ENCODE measurements around the gene BCL3. TPM values are rescaled to one million over a fixed set of nuclear protein-coding genes. Genes with fewer than 3 reads are reported as not detected.
"Not testable (repeated sequence)": the region's sequence is repeated elsewhere in the genome, so short reads cannot be mapped to it uniquely, and the experiment has no call there.

BCL3 gene
- total RNA-seq = 4.6 TPM

DNA sequence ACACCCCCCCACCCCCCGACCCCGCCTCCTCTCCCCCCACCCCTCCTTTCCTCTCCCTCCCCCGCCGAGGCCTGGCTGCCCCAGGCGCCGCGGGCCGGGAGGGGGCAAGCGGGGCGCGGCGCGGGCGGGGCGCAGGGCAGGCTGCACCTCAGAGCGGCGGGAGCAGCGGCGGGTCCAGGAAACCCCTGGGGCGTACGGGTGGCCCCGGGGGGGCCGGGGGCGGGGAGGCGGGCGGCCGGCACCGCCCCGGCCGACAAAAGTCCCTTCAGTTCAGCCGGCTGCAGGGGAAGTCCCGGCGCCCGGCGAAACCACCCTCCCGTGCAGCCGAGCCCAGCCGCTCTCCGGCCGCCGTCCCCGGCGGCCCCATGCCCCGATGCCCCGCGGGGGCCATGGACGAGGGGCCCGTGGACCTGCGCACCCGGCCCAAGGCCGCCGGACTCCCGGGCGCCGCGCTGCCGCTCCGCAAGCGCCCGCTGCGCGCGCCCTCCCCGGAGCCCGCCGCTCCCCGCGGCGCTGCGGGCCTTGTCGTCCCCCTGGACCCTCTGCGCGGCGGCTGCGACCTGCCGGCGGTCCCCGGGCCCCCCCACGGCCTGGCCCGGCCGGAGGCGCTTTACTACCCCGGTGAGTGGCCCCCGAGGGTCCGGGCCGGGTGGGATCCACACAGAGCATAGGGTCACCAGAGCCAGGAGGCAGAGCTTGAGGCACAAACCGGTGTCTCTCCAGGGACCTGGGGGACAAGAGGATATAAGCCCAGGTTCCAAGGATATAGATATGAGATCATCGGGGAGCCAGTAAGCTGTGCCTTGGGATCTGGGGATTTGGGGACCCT lies at the start of gene BCL3:
BCL3 (plus strand) TSS at position 283 of the 829 bp plus-strand sequence; CDS start at position 366, 83 bp downstream.
- DNase-seq = no peak

GRCh38 chr19:44700547-44700946 lies 48.0 kb upstream of the BCL3 start:
- DNase-seq = no peak

- no peak for DNase-seq
Observed at GRCh38 chr19:44701228-44701627, 47.3 kb upstream of the BCL3 start.

- no peak for DNase-seq
Observed at GRCh38 chr19:44702551-44703176, 45.8 kb upstream of the BCL3 start.

- no peak for DNase-seq
Observed at GRCh38 chr19:44703336-44704078, 45.0 kb upstream of the BCL3 start.

DNA sequence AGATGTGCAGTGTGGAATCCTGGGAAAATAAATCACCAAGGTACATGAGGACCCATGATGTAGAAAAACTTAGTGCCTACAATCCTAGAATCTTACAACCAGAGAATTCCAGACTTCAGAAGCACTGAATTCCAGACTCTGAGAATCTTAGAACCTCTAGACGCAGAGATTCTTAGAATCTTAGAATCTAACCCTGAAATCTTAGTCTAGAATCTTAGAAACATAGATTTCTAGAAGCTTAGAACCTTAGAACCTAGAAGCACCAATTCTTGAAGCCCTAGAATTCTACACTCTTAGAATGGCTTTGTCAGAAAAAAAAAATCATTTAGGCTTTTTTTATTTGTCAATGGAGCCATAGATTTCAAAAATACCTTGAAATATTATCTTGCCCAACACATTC lies 43.5 kb upstream of the BCL3 start:
- no peak for DNase-seq

DNA sequence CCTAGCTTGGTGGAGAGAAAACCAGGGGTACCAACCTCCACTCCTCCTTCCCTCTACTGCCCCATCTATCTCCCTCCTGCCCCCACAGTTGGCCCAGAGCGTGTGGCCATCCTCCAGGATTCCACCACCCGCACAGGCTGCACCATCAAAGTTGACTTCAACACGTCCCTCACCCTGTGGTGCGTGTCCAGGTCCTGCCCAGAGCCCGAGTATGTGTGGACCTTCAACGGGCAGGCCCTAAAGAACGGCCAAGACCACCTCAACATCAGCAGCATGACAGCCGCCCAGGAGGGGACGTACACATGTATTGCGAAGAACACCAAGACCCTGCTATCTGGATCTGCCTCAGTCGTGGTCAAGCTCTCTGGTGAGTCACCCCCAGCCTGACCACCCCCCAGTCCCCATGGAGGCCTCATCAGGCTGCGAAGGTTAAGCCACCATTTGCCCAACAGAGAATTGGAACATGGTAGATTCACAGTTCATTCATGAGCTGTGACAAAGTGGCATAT lies 43.0 kb upstream of the BCL3 start:
- no peak for DNase-seq

- DNase-seq = no peak
Observed at GRCh38 chr19:44706506-44707236, 41.8 kb upstream of the BCL3 start.

DNA sequence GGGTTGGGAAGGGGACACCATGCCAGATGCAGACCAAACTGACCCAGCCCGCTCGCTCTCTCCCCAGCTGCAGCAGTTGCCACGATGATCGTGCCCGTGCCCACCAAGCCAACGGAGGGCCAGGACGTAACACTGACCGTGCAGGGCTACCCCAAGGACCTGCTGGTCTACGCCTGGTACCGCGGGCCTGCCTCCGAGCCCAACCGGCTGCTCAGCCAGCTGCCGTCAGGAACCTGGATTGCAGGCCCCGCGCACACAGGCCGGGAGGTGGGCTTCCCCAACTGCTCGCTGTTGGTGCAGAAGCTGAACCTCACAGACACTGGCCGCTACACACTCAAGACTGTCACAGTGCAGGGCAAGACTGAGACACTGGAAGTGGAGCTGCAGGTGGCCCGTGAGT lies 40.7 kb upstream of the BCL3 start:
- DNase-seq = no peak

DNA sequence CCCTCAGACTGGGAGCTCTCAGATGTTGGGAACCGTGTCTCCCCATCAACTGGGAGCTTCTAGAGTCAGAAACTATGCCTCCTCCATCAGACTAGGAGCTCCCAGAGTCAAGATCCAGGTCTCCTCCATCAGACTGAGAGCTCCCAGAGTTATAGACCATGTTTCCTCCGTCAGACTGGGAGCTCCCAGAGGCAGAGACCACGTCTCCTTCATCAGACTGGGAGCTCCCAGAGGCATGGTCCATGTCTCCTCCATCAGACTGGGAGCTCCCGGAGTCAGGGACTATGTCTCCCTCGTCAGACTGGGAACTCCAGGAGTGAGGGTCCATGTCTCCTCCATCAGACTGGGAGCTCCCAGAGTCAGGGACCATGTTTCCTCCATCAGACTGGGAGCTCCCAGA lies 39.6 kb upstream of the BCL3 start:
- no peak for DNase-seq

DNA sequence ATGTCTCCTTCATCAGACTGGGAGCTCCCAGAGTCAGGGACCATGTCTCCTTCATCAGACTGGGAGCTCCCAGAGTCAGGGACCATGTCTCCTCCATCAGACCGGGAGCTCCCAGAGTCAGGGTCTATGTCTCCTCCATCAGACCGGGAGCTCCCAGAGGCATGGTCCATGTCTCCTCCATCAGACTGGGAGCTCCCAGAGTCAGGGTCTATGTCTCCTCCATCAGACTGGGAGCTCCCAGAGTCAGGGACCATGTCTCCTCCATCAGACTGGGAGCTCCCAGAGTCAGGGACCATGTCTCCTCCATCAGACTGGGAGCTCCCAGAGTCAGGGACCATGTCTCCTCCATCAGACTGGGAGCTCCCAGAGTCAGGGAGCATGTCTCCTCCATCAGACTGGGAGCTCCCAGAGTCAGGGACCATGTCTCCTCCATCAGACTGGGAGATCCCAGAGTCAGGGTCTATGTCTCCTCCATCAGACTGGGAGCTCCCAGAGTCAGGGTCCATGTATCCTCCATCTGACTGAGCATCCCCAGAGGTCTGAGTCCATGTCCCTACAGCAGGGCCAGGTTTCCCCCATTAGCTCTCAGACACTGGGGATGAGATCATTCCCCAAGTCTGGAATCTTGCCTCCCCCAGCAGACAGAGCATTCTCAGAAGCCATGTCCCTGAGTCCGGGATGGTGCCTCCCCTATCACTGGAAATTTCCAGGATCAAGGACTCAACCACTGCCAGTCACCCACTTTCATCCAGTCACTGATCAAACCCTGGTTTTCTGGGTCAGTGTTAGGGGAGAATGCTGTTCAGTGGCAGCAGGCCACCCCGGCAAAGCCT lies 38.9 kb upstream of the BCL3 start:
- not testable (repeated sequence) for DNase-seq

- no peak for DNase-seq
Observed at GRCh38 chr19:44710483-44710882, 38.0 kb upstream of the BCL3 start.

DNA sequence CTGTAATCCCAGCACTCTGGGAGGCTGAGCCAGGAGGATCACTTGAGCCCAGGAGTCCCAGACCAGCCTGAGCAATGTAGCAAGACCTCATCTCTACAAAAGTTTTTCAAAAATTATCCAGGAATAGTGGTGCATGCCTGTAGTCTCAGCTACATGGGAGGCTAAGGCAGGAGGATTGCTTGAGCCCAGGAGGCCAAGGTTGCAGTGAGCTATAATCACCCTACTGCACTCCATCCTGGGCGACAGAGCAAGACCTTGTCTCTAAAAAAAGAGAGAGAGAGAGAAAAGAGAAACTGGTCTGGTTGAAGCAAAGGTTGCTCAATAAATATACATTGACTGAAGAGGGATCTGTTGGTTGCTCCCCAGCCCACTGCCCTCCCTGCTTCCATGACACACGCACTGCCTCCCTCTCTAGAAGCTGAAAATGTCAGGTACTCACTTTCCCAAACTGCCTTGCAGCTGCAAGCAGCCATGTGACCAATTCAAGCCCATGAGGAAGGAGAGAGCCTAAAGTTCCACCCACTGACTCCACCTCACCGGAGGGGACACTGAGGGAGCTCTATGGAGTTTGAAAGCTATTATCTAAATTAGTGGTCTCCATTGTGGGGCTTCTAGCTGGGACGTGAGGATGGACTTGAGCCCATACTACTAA lies 35.5 kb upstream of the BCL3 start:
- DNase-seq = no peak

DNA sequence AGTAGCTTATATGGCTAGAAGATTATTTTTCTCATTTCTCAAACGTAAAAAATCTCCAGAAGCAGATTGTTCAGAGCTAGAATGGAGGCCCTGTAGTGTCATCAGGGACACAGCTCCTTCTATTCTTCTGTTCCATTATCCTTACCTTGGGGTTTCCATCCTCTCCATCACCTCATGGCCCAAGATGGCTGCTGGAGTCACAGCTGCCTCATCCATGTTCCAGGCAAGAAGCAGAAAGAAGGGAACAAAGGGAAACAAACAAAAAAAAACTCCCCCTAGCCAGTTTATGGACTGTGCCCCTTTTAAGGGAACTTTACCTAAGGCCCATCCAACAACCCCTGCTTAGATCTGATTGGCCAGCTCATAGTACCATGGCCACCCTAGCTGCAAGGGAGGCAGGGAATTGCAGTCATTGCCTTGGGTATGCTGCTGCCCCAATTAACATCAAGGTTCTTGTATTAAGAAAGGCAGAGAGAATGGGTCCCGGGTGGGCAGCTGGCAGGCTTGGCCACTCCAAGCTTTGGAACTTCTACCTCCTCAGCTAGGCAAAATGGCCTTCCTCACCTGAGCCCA lies 33.8 kb upstream of the BCL3 start:
- no peak for DNase-seq

- DNase-seq = no peak
Observed at GRCh38 chr19:44717603-44718002, 30.9 kb upstream of the BCL3 start.

DNA sequence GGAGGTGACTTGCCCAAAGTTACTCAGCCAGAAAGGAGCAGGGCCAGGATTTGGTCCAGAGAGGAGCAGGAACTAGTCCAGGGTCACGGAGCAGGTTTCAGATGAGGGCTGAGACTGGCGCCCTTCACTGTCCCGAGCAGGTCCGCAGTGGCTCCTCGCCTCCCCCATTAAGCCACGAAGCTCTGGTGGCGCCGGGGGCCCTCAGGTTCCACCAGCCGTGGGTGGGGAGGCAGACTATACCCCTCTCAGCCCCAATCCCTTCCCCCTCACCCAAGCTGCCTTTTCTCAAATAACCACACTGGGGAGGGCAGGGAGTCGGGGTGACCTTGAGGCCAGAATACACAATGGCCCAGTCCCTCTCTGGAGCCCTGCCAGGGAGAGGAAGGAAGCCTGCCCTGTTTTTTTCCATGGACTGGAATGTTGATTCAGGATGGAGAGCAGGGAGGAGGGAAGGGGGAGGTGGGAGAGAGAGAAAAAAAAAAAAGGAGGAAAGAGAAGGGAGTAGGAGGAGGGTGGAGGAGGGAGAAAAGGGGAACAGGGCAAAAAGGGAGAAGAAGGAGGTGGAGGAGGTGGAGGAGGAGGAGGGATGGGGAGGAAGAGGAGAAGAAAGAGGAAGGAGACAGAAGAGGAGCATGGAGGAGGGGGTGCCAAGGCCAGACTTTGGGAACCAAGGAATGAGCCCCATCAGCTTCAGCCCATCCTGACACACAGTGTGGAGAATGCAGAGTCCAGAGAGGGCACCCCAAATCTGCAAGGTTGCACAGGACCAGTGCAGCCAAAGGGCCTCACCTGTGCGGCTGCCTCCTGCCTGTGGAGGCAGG lies 29.9 kb upstream of the BCL3 start:
- DNase-seq = peak; percentile 16

- DNase-seq = no peak
Observed at GRCh38 chr19:44719262-44719701, 29.2 kb upstream of the BCL3 start.

DNA sequence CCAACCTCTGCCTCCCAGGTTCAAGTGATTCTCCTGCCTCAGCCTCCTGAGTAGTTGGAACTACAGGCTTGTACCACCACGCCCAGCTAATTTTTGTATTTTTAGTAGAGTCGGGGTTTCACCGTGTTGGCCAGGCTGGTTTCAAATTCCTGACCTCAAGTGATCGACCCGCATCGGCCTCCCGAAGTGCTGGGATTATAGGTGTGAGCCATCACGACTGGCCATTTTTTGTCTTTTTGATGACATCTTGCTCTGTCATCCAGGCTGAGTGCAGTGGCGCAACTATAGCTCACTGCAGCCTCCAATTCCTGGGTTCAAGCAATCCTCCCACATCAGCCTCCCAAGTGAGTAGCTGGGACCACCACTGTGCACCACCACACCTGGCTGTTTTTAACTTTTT lies 28.1 kb upstream of the BCL3 start:
- DNase-seq = not testable (repeated sequence)

DNA sequence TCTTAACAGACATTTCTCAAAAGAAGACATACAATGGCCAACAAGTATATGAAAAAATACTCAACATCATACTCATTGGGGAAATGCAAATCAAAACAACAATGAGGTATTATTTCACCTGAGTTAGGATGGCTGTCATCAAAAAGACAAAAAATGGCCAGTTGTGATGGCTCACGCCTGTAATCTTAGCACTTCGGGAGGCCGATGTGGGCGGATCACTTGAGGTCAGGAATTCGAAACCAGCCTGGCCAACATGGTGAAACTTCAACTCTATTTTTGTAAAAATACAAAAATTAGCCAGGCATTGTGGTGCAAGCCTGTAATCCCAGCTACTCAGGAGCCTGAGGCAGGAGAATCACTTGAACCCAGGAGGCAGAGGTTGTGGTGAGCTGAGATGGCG lies 27.6 kb upstream of the BCL3 start:
- no peak for DNase-seq

All from skin of body (tissue), 2 donors.